ENCODE measurements around the gene ARRDC3. TPM values are rescaled to one million over a fixed set of nuclear protein-coding genes. Genes with fewer than 3 reads are reported as not detected.
A peak's percentile ranks its signal among the peaks of the same experiment; 100 is the strongest.

The ARRDC3 gene
- total and polyA plus RNA-seq, 9 of the 15 experiments (the other 6 are each of a cell fraction or from before 2014, with no cell fraction given), result 15.3 to 58.1 (median 39.4) TPM

- TF ChIP-seq PKNOX1 (IDR thresholded peaks at IDR 0.05), result no peak
- TF ChIP-seq ZNF224 (CRISPR knock-in tag; IDR thresholded peaks at IDR 0.05), result no peak
- TF ChIP-seq, protein P1, sequence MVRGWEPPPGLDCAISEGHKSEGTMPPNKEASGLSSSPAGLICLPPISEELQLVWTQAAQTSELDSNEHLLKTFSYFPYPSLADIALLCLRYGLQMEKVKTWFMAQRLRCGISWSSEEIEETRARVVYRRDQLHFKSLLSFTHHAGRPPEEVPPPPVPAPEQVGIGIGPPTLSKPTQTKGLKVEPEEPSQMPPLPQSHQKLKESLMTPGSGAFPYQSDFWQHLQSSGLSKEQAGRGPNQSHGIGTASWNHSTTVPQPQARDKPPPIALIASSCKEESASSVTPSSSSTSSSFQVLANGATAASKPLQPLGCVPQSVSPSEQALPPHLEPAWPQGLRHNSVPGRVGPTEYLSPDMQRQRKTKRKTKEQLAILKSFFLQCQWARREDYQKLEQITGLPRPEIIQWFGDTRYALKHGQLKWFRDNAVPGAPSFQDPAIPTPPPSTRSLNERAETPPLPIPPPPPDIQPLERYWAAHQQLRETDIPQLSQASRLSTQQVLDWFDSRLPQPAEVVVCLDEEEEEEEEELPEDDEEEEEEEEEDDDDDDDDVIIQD (CRISPR knock-in tag; IDR thresholded peaks at IDR 0.05), result 0 out of 2 replicates have a peak, but pooled peaks have one; percentile 37
- TF ChIP-seq ETS1 (conservative IDR thresholded peaks at IDR 0.05; ENCODE audit: control insufficient read depth, low read depth, low read length), result peak; percentile 73
- TF ChIP-seq BRD4 (IDR thresholded peaks at IDR 0.05), result peak; percentile 35; the same call in 1 of the 2 replicates
- TF ChIP-seq, protein P2, sequence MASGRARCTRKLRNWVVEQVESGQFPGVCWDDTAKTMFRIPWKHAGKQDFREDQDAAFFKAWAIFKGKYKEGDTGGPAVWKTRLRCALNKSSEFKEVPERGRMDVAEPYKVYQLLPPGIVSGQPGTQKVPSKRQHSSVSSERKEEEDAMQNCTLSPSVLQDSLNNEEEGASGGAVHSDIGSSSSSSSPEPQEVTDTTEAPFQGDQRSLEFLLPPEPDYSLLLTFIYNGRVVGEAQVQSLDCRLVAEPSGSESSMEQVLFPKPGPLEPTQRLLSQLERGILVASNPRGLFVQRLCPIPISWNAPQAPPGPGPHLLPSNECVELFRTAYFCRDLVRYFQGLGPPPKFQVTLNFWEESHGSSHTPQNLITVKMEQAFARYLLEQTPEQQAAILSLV (tag; IDR thresholded peaks at IDR 0.05), result no peak
- peak; percentile 55; the same call in 1 of the 2 replicates for TF ChIP-seq XRCC5 (IDR thresholded peaks at IDR 0.05; ENCODE audit: low read depth, low read length)
- TF ChIP-seq NEUROD1 (IDR thresholded peaks at IDR 0.05; ENCODE audit: borderline replicate concordance, low read depth, low read length, partially characterized antibody), result peak; percentile 58
- TF ChIP-seq KLF1 (tag; IDR thresholded peaks at IDR 0.05), result peak; percentile 40; the same call in 1 of the 2 replicates
- TF ChIP-seq NRF1 (conservative IDR thresholded peaks at IDR 0.05 in 1 of 2, IDR thresholded peaks at IDR 0.05 in 1 of 2), result peak; percentile 98
- no peak for TF ChIP-seq ZNF274 (IDR thresholded peaks at IDR 0.05; ENCODE audit: borderline replicate concordance, low read depth, low read length)
- 0 out of 2 replicates have a peak, but pooled peaks have one; percentile 85 for TF ChIP-seq OTX1 (CRISPR knock-in tag; IDR thresholded peaks at IDR 0.05)
- no peak for TF ChIP-seq TCFL5 (CRISPR knock-in tag; conservative IDR thresholded peaks at IDR 0.05)
- peak; percentile 45; the same call in 1 of the 2 replicates for TF ChIP-seq NCOR1 (IDR thresholded peaks at IDR 0.05)
- peak; percentile 53; the same call in 1 of the 2 replicates for TF ChIP-seq SMARCA4 (IDR thresholded peaks at IDR 0.05)
- peak; percentile 47 to 87; a peak in 3 of 4 replicates for TF ChIP-seq SIN3A (IDR thresholded peaks at IDR 0.05; ENCODE audit: borderline replicate concordance in 2 of 2, control insufficient read depth in 1 of 2, low read depth in 2 of 2, low read length in 2 of 2)
- TF ChIP-seq FOXP1 (CRISPR knock-in tag; IDR thresholded peaks at IDR 0.05), result peak; percentile 82
Observed at GRCh38 chr5:91383027-91383955, at the start of gene ARRDC3 (continued).
